Spleen (tissue), 11 donors: ENCODE results near the gene CFAP221. TPM values are rescaled to one million over a fixed set of nuclear protein-coding genes. Genes with fewer than 3 reads are reported as not detected.
A peak's percentile ranks its signal among the peaks of the same experiment; 100 is the strongest.

Experiments
- DNase-seq: peaks from one replicate; pipeline ENCODE4 v3.0.0-alpha.2; 2020
- H3K27ac ChIP-seq, 8 donors: fragments of 200-600 bp; sonication (generic) in 7 of 8; 1 replicate in 4 of 8; 2 replicates in 4 of 8; pipeline versions ENCODE4 v1.5.0 to v1.8.0; 2016 to 2021; ENCODE audit warnings: inconsistent platforms in 4 of 8, mild to moderate bottlenecking in 4 of 8, moderate library complexity in 1 of 8
- H3K27me3 ChIP-seq, 7 donors: fragments of 200-600 bp; sonication (generic) in 6 of 7; replicated peaks in 1 of 7; 1 replicate in 4 of 7; 2 replicates in 3 of 7; pipeline versions ENCODE4 v1.5.0 to v1.8.0; 2016 to 2021; ENCODE audit warnings: inconsistent platforms in 3 of 7, mild to moderate bottlenecking in 1 of 7
- H3K36me3 ChIP-seq, 6 donors: fragments of 200-600 bp; sonication (generic) in 5 of 6; 1 replicate in 4 of 6; 2 replicates in 2 of 6; pipeline versions ENCODE4 v1.5.0 to v1.8.0; 2016 to 2021; ENCODE audit warnings: inconsistent platforms in 2 of 6
- H3K4me1 ChIP-seq, 6 donors: fragments of 200-600 bp; sonication (generic) in 5 of 6; 1 replicate in 3 of 6; 2 replicates in 3 of 6; pipeline versions ENCODE4 v1.5.0 to v1.8.0; 2016 to 2021; ENCODE audit warnings: inconsistent platforms in 3 of 6
- H3K4me3 ChIP-seq, 8 donors: fragments of 200-600 bp; sonication (generic) in 7 of 8; 1 replicate in 4 of 8; 2 replicates in 4 of 8; pipeline versions ENCODE4 v1.5.0 to v1.8.0; 2016 to 2021; ENCODE audit warnings: inconsistent platforms in 4 of 8, mild to moderate bottlenecking in 4 of 8, moderate library complexity in 2 of 8
- H3K9me3 ChIP-seq, 8 donors: fragments of 200-600 bp; sonication (generic) in 7 of 8; 1 replicate in 4 of 8; 2 replicates in 4 of 8; pipeline versions ENCODE4 v1.5.0 to v1.8.0; 2016 to 2021; ENCODE audit warnings: inconsistent platforms in 4 of 8
- CTCF ChIP-seq, 11 experiments: fragments of 200-600 bp in 7 of 11; fragments of 450-650 bp in 4 of 11; sonication (generic) in 4 of 11; IDR thresholded peaks in 8 of 11; conservative IDR thresholded peaks in 3 of 11; 1 replicate in 7 of 11; 2 replicates in 4 of 11; pipeline versions ENCODE4 v1.4.0 to v1.8.0; 2016 to 2021; ENCODE audit warnings: antibody characterized with exemption in 11 of 11, inconsistent platforms in 4 of 11, mild to moderate bottlenecking in 1 of 11
- POLR2A ChIP-seq, 3 donors: fragments of 450-650 bp; IDR thresholded peaks; one replicate each; pipeline ENCODE4 v1.5.1; 2017; ENCODE audit warnings: antibody characterized with exemption in 3 of 3, mild to moderate bottlenecking in 1 of 3
- POLR2AphosphoS5 ChIP-seq, 3 donors: sonication (generic); formaldehyde crosslinking; IDR thresholded peaks; one replicate each; pipeline ENCODE4 v1.5.1; 2017; ENCODE audit warnings: antibody characterized with exemption in 3 of 3
- WGBS, 5 donors: extraction: QIAGEN DNeasy Blood & Tissue Kit in 3 of 5; methylation state at CpG; one replicate each; pipeline versions ENCODE4 v1.1.5 to v1.1.7; 2013 to 2018; 5-methylcytosine and 5-hydroxymethylcytosine counted together
- intact Hi-C: fragments of 100-400 bp; cut with DNase I; formaldehyde crosslinking; loops from one replicate; pipeline ENCODE4 v1.15.0; 2023; ENCODE audit warnings: low total_unique reads
- polyA plus RNA-seq, 3 donors: library from polyadenylated mRNA; stranded (reverse); fragments of 200-250 nt; gene quantifications; one replicate each; pipeline ENCODE4 v1.2.1, GENCODE V29; 2013
- total RNA-seq, 7 donors: library from RNA; depleted of rRNA in 3 of 7; stranded (reverse); fragments of >200 nt in 3 of 7; fragmentation: NEBNext Ultra II Directional in 4 of 7; extraction: Animal tissue kit (Norgen Biotek cat#: 25700) in 4 of 7; gene quantifications; one replicate each; pipeline versions ENCODE4 v1.1.0 to v1.2.1, GENCODE V29; 2016 to 2021
- donor health status: healthy with polysubstance abuse.
- donor health status: DM: no; HTN: no; CAD: no; lungs with moderate emphysema.
- donor health status: DM: no; HTN: no; CAD: no.
- donor health status: Bipolar disorder and iron deficiency.
- donor health status: healthy.
- donor health status: DM: no; HTN: no; CAD: no.
- donor health status: DM: yes; HTN: yes; CAD: no.

The CFAP221 gene
- total and polyA plus RNA-seq, 10 donors, result 0.06 to 1.5 (median 0.55) TPM; not detected in 2

- Histone ChIP-seq H3K36me3 (no peaks in the 10 kb centered on the region), H3K27me3 (no peaks in the 10 kb centered on the region), H3K9me3 (peaks cover 0 to 16% (median 9%) of the 10 kb centered on the region in 8 donors), H3K27ac (no peak overlapping the region), H3K4me1 (peaks cover 0 to 9% (median 0%) of the 10 kb centered on the region in 6 donors), H3K4me3 (no peak overlapping the region)
- TF ChIP-seq POLR2A (IDR thresholded peaks at IDR 0.05) (no peak), POLR2AphosphoS5 (IDR thresholded peaks at IDR 0.05) (no peak), CTCF (IDR thresholded peaks at IDR 0.05 in 8 of 11, conservative IDR thresholded peaks at IDR 0.05 in 3 of 11) (no peak)
- intact Hi-C loops, result no loop called here
- DNase-seq, result no peak
- 86 to 93% (median 87%) methylated on average over 5 of the region's 5 CpGs for WGBS, 5 donors
These were observed 105.2 kb downstream of the CFAP221 start for GRCh38 chr2:119649364-119649917.

- H3K36me3 ChIP-seq, result no peaks in the 10 kb centered on the region
- no peak overlapping the region for H3K27ac ChIP-seq
- H3K4me1 ChIP-seq, result peaks cover 0 to 9% (median 0%) of the 10 kb centered on the region in 6 donors
- H3K9me3 ChIP-seq, result peaks cover 0 to 16% (median 9%) of the 10 kb centered on the region in 8 donors
- TF ChIP-seq POLR2A (IDR thresholded peaks at IDR 0.05), result no peak
- TF ChIP-seq CTCF (IDR thresholded peaks at IDR 0.05 in 8 of 11, conservative IDR thresholded peaks at IDR 0.05 in 3 of 11), result no peak
- no peak for TF ChIP-seq POLR2AphosphoS5 (IDR thresholded peaks at IDR 0.05)
- no peak overlapping the region for H3K4me3 ChIP-seq
- 92 to 97% (median 93%) methylated on average over 3 of the region's 3 CpGs for WGBS, 5 donors
- no peak for DNase-seq
- H3K27me3 ChIP-seq, result no peaks in the 10 kb centered on the region
- intact Hi-C loops, result no loop called here
These were observed 106.0 kb downstream of the CFAP221 start for GRCh38 chr2:119650206-119650605.

- WGBS, 5 donors, result 59 to 93% (median 69%) methylated on average over 2 of the region's 2 CpGs
- no peak for DNase-seq
- Histone ChIP-seq H3K4me1 (peaks cover 0 to 9% (median 0%) of the 10 kb centered on the region in 6 donors), H3K27ac (no peak overlapping the region), H3K27me3 (no peaks in the 10 kb centered on the region), H3K9me3 (peaks cover 0 to 16% (median 9%) of the 10 kb centered on the region in 8 donors), H3K36me3 (no peaks in the 10 kb centered on the region), H3K4me3 (no peak overlapping the region)
- no peak for TF ChIP-seq POLR2AphosphoS5 (IDR thresholded peaks at IDR 0.05)
- no peak for TF ChIP-seq CTCF (IDR thresholded peaks at IDR 0.05 in 8 of 11, conservative IDR thresholded peaks at IDR 0.05 in 3 of 11)
- TF ChIP-seq POLR2A (IDR thresholded peaks at IDR 0.05), result no peak
- intact Hi-C loops, result no loop called here
These were observed 106.7 kb downstream of the CFAP221 start for GRCh38 chr2:119650846-119651370.

- intact Hi-C loops, result no loop called here
- no peaks in the 10 kb centered on the region for H3K9me3 ChIP-seq
- WGBS, 5 donors, result 40 to 74% (median 48%) methylated on average over 8 of the region's 8 CpGs
These were observed 113.4 kb downstream of the CFAP221 start for GRCh38 chr2:119657466-119658145.

More at GRCh38 chr2:119657466-119658145, 113.4 kb downstream of the CFAP221 start:
- Histone ChIP-seq H3K36me3 (no peaks in the 10 kb centered on the region), H3K4me3 (no peak overlapping the region), H3K4me1 (peaks cover 0 to 15% (median 2%) of the 10 kb centered on the region in 6 donors), H3K27me3 (peaks cover 0 to 15% (median 0%) of the 10 kb centered on the region in 7 donors), H3K27ac (peak overlapping the region in 4 of 8 donors; percentile 20 to 76 (median 60))
- TF ChIP-seq POLR2AphosphoS5 (IDR thresholded peaks at IDR 0.05), result peak in 1 of 3 donors; percentile 34
- no peak for TF ChIP-seq CTCF (IDR thresholded peaks at IDR 0.05 in 8 of 11, conservative IDR thresholded peaks at IDR 0.05 in 3 of 11)
- TF ChIP-seq POLR2A (IDR thresholded peaks at IDR 0.05), result no peak
- DNase-seq, result no peak
